ENCODE measurements around the gene TLE2.

Gene TLE2

GRCh38 chr19:2949939-2950285, 79.2 kb downstream of the TLE2 start:
- DNase-seq (ENCODE audit: low read depth): no peak
